ENCODE results near the gene CDC14C.
"Not testable (repeated sequence)": the region's sequence is repeated elsewhere in the genome, so short reads cannot be mapped to it uniquely, and the experiment has no call there.

CDC14C gene

DNA sequence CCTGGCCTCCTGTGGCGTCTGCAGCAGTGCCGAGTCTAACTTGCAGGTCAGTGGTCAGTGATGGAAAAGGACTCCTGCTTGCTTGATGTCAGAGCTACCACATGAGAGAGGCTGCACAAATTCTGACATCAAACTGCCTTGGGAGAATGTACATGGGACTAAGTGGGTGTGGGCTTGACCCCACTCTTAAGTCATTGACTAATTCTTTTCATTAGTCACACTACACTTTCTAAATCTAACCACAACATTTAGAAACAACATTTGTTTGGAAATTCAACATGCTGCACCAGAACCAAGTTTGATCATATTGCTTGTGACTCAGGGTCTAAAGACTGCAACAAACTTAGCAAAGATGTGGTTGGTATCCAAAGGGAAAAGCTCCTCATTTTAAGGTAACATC, 24.4 kb upstream of the CDC14C start:
- ChIA-PET CTCF (no interaction called here), POLR2A (no interaction called here)
- TF ChIP-seq, protein P1, sequence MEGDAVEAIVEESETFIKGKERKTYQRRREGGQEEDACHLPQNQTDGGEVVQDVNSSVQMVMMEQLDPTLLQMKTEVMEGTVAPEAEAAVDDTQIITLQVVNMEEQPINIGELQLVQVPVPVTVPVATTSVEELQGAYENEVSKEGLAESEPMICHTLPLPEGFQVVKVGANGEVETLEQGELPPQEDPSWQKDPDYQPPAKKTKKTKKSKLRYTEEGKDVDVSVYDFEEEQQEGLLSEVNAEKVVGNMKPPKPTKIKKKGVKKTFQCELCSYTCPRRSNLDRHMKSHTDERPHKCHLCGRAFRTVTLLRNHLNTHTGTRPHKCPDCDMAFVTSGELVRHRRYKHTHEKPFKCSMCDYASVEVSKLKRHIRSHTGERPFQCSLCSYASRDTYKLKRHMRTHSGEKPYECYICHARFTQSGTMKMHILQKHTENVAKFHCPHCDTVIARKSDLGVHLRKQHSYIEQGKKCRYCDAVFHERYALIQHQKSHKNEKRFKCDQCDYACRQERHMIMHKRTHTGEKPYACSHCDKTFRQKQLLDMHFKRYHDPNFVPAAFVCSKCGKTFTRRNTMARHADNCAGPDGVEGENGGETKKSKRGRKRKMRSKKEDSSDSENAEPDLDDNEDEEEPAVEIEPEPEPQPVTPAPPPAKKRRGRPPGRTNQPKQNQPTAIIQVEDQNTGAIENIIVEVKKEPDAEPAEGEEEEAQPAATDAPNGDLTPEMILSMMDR (IDR thresholded peaks at IDR 0.05; ENCODE audit: insufficient read depth, low read length, missing control alignments), result no peak
- DNase-seq (ENCODE audit: low read depth, low spot score), result no peak
- H3K4me3 ChIP-seq (ENCODE audit: low read depth, low read length), result no peak overlapping the region

DNA sequence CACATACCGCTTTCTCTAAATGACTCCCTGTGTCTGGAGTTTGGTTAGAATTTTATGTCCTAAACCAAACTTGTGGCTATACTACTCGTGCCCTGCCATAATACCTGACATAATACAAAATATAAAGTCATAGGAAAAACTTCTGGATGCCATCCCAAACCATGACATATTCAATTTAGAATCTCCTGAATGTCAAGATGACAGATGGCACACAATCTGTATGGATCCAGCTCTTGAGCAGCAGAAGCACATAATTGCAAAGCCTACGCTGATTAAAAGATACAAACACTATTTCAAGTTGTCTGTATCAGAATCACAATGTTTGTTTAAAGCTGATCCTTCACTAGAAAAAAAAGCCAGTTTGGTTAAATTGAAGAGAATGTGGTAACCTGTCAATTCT, 22.4 kb upstream of the CDC14C start:
- H3K4me3 ChIP-seq (ENCODE audit: low read depth, low read length), result no peak overlapping the region
- ChIA-PET CTCF (no interaction called here), POLR2A (no interaction called here)
- TF ChIP-seq, protein P1 (IDR thresholded peaks at IDR 0.05; ENCODE audit: insufficient read depth, low read length, missing control alignments), result no peak
- DNase-seq (ENCODE audit: low read depth, low spot score), result no peak

- TF ChIP-seq, protein P1 (IDR thresholded peaks at IDR 0.05; ENCODE audit: insufficient read depth, low read length, missing control alignments), result no peak
- POLR2A ChIA-PET, result no interaction called here
- no peak overlapping the region for H3K4me3 ChIP-seq (ENCODE audit: low read depth, low read length)
- no peak for DNase-seq (ENCODE audit: low read depth, low spot score)
- CTCF ChIA-PET, result no interaction called here
Measured at GRCh38 chr7:48904975-48905374, 19.4 kb upstream of the CDC14C start.

GRCh38 chr7:48905686-48906085, 18.7 kb upstream of the CDC14C start:
- DNase-seq (ENCODE audit: low read depth, low spot score); POLR2A ChIA-PET; CTCF ChIA-PET; H3K4me3 ChIP-seq (ENCODE audit: low read depth, low read length): not testable (repeated sequence)

DNA sequence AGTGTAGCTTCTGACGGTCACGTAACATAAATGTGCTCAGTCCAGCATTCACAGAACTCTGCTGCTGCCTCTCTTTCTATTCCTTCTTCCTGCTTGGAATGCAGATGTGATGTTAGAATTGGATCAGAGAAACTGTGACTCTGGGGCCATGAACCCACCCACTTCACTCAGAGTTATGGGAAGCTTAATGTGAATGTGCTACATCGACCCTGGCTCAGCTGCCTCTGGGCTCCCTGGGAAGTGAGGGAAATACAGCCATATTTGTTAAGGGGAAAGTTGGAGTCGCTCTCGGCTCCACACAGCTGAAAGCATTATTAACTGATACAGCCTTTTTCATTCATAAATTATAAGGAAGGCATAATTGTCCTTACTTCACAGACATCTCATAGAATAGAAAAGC, 14.5 kb upstream of the CDC14C start:
- POLR2A ChIA-PET; CTCF ChIA-PET; DNase-seq (ENCODE audit: low read depth, low spot score); H3K4me3 ChIP-seq (ENCODE audit: low read depth, low read length): not testable (repeated sequence)

DNA sequence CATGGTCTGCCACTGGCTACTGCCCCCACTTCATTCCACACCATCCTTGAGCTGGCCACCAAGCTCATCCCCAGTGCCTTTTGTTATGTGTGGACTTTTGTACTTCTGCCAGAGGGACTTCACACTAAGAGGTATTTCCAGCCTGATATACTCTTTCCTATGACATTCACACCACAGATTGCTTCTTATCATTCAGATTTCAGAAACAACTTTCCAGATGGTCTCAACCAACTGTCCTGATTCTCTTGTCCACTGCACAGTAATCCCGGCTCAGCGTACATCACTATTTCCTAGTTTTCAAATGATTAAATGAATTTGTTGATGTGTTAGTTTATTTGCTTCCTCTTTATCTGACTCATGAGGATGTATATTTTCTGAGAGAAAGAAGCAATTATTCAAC, 7.1 kb downstream of the CDC14C start:
- DNase-seq (ENCODE audit: low read depth, low spot score), result no peak
- ChIA-PET POLR2A (no interaction called here), CTCF (no interaction called here)
- TF ChIP-seq, protein P1 (IDR thresholded peaks at IDR 0.05; ENCODE audit: insufficient read depth, low read length, missing control alignments), result no peak
- no peak overlapping the region for H3K4me3 ChIP-seq (ENCODE audit: low read depth, low read length)

DNA sequence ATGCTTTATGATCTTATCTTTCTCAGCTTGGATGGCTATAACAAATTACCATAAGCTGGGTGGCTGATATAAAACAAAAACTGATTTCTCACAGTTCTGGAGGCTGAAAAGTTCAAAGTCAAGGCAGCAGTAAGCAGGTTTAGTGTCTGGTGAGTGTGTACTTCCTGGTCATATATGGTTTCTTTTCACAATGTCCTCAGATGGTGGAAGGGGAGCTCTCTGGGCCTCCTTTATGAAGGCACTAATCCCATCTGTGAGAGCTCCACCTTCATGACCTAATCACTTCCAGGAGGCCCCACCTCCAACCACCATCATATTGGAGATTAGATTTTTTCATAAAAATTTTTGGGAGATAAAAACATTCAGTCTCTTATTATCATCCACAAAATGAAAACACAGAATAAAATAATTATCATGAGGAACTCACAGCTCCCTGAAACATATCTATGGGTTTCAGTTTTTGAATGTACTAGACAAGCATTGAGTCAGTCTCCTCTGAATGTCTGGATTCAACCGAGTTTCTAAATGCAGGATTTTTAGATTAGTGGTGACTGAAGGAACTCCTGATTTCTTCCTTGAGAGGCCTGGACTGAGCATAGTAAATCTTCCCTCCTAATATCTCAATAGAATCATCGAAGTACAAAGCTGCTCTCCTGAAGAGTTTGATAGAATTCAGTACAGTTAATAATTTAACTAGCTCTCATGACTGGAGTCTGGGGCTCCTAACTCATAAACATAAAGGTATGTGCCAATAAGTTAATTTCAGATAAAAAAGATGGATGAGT, 8.0 kb downstream of the CDC14C start:
- ChIA-PET CTCF (no interaction called here), POLR2A (no interaction called here)
- TF ChIP-seq, protein P1 (IDR thresholded peaks at IDR 0.05; ENCODE audit: insufficient read depth, low read length, missing control alignments), result no peak
- H3K4me3 ChIP-seq (ENCODE audit: low read depth, low read length), result no peak overlapping the region
- no peak for DNase-seq (ENCODE audit: low read depth, low spot score)
